ENCODE measurements around the gene FMN1.

Gene FMN1

DNA sequence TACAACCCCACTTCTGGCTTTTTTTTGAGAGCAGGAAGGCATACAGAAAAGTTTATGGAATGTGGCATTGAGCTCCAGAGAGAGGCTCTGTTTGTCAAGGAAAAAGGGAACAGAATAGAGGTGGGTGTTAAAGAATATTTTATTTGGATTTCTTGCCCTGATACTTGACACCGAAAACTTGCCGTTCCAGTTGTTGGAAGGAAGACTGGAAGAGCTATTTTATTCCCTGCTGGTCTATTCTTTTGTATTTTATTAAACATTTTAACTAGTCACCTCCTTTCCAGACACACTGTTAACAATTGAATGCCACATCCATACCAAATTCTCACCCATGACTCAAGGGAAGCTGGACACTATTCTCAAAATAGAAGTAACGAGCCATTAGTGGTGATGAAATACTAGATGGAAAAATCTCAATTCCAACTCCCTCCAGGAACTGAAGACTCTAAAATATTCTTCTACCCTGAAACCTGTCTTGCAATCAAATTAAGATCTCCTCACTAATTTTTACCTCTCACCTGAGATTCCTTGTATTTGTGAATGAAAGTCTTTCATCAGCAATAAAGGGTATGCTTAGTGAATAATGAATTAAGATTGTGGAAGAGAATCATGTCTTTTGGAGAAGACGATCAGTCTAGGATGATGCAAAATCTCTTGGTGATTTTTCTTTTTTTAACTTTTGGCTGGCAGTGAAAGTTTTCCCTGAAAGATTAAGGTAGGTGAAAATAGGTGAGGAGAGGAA lies 448.2 kb downstream of the FMN1 start:
- no peak for DNase-seq

DNA sequence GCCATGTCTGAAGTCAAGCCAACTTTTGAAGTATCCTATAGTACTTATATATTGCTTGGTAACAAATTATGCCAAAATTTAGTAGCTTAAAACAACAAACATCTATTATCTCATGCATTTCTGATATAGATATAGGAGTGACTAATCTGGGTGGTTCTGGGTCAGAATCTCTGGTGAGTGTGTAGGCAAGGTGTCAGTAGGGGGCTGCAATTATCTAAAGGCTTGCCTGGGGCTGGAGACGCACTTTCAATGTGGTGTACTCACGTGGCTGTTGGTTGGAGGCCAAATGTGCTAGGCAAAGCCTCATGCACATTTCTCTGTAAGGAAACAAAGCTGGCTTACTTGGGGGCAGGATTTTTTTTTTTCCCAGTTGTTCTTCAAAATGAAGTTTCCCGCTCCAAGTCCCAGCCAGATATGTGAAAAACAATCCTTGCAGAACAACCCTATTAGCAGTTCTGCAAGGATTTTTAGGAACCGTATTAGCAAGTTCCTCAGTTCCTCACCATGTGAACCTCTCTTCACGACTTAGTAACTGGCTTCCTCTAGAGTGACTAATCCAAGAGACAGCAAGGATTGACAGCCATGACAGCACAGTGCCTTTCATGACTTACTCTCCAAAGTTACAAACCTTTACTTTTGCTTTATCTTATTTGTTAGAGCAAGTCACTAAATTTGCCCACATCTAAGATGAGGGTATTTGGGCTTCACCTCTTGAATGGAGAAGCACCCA lies 450.9 kb downstream of the FMN1 start:
- no peak for DNase-seq

DNA sequence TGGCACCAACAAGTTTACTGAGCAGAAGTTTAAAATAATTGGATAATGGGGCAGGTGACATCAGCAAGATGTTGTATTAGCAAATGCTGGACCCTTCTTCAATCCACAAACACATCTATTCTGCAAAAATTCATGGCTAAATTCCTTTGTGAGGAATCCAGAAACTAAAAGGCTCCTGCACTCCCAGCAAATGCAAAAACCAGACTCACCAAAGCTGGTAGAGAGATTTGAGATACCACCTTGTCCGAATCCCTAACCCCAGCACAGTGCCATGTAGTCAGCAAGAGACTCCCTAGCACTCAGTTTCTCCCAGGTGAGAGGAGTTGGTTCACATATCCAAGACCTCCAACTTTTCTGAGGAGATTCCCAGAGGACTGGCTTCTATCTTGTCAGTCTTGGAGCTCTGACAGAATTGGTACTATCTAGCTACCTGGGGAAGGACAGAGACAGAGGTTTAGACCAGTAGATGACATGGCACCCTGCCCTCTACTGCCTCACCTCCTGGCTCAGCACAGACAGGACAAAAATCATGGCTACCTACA lies 454.9 kb downstream of the FMN1 start:
- DNase-seq: no peak

DNA sequence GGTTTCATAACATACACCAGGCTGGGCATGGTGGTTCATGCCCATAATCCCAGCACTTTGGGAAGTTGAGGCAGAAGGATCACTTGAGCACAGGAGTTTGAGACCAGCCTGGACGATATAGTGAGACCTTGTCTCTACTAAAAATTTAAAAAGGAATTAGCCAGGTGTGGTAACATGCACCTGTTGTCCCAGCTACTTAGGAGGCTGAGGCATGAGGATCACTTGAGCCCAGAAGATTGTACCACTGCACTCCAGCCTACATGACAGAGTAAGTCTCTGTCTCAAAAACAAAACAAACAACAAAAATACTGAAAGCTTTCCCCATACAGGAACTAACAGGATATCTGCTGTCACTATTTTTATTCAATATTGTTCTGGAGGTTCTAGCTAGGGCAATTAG lies 455.8 kb downstream of the FMN1 start:
- no peak for DNase-seq

DNA sequence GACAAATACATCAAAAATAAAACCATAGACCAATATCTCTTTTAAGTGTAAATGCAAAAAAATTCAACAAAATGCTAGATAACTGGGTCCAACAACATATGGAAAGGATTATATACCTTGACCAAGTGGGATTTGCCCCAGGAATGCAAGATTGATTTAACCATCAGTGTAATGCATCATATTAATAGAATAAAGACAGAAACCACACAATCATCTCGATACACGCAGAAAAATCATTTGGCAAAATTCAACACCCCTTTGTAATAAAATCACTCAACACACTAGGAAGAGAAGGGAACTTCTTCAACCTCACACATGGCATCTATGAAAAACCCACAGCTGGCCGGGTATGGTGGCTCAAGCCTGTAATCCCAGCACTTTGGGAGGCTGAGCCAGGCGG lies 457.2 kb downstream of the FMN1 start:
- DNase-seq: no peak

DNA sequence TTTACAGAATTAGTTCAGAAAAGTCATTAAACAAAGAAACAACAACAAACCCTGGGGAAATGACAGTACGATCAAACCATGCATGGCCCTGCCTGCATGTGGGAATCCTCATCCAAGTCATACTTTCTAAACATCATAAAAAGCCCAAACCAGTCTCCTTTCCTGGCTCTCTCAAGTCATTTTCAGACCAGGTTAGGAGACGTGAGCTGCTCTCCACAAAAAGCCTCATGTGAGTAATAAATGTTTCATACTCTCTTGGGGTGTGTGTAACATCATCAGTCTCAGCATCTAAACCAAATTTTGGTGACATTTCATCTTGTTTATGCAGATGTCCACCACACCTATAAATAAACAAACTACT lies 457.8 kb downstream of the FMN1 start:
- no peak for DNase-seq

DNA sequence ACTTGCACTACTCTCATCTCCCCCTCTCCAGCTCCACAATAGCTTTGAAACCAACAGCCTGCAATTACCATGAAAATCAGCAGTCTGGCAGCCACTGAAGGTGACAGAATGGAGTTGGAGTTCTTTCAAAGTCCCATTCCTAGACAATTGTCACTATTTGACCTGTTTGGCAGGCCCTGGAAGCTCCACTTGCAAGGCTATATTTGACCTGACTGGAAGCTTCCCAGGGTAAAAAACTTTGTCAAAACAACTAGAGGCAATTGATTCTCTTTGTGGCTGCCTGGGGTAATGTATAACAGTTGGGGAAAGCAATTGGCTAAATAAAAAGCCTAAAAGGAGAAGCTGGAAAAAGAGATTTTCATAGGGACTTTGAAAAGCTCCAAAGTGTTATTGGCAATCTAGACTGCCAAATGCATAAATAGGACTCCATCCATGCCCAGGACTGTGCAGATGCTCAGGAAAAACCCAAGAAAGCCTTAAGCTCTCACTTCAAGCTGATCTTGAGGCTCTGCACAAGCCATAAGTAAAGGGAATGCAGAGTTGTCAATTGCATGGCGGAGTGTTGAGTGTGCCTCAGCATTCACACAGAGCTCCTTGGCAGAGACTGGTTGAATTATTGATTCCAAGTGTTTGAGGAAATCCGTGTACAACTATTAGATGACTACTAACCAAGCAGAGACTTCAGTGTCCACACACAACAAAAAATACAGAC lies 458.4 kb downstream of the FMN1 start:
- DNase-seq: no peak

DNA sequence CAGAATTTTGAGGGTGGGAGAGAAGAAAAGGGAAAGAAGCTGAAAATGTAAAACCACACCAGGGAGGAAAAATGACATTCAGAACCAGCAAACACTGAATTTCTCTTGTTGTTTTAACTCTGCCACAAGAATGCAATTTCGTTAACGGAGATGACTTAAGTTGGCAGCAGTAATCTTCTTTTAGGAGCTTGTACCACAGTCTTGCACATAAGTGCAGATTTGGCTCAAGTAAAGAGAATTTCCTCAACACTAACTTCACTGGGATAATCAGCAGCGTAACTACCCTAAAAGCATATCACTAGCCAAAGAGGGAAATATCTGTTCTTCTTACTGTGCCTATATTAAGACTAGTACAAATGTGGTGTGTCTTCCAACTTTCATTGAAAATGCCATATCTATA lies 461.2 kb downstream of the FMN1 start:
- no peak for DNase-seq

DNA sequence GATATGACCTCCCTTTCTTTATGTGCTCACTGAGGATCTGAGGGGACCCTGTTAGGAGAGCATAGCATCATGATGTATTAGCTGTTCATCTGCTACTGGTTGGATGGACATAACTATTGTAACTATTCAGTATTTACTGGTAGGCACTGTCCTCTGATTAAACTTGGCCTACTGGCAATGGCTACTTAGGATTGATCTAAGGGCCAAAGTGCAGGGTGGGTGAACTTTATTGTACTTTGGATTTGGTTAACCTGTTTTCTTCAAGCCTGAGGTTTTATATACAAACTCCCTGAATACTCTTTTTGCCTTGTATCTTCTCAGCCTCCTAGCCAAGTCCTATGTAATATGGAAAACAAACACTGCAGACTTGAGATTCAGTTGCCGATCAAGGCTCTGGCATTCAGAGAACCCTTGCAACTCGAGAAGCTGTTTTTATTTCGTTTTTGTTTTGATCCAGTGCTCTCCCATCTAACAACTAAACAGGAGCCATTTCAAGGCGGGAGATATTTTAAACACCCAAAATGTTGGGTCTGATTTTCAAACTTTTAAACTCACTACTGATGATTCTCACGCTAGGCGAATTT lies 461.8 kb downstream of the FMN1 start:
- no peak for DNase-seq

DNA sequence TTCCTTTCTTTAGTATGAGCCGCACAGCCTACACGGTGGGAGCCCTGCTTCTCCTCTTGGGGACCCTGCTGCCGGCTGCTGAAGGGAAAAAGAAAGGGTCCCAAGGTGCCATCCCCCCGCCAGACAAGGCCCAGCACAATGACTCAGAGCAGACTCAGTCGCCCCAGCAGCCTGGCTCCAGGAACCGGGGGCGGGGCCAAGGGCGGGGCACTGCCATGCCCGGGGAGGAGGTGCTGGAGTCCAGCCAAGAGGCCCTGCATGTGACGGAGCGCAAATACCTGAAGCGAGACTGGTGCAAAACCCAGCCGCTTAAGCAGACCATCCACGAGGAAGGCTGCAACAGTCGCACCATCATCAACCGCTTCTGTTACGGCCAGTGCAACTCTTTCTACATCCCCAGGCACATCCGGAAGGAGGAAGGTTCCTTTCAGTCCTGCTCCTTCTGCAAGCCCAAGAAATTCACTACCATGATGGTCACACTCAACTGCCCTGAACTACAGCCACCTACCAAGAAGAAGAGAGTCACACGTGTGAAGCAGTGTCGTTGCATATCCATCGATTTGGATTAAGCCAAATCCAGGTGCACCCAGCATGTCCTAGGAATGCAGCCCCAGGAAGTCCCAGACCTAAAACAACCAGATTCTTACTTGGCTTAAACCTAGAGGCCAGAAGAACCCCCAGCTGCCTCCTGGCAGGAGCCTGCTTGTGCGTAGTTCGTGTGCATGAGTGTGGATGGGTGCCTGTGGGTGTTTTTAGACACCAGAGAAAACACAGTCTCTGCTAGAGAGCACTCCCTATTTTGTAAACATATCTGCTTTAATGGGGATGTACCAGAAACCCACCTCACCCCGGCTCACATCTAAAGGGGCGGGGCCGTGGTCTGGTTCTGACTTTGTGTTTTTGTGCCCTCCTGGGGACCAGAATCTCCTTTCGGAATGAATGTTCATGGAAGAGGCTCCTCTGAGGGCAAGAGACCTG lies 463.5 kb downstream of the FMN1 start:
- DNase-seq: no peak

DNA sequence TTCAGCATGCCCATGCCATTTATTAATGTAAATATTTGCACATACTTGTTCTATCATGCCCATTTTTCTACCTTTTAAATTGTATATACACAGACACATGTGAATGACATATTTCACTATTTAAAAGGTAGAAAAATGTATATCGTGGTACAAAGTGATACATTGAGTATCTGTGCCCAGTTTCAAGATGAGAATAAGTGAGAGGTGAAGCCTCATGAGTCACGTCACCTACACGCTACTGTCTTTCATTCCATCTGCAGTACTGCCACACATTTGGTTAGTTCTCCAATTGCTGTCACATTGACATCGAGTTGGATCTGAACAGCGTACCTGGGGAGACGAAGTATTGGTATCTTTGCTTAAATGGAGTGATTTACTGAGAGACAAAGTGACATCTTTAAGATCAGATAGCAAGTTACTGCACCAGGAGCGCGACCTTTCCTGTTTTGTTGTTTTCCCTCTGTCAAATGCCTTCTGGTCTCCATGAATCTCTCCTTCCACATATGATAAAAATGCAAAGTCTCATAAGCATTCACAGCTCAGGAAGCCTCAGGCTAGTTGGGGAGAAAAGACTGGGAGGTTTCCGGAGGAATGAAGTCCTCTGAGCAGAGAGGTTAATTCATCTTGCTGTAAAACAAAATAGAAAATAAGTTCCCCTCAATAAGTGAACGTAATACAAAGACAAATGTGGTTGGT lies 464.7 kb downstream of the FMN1 start:
- DNase-seq: no peak

DNA sequence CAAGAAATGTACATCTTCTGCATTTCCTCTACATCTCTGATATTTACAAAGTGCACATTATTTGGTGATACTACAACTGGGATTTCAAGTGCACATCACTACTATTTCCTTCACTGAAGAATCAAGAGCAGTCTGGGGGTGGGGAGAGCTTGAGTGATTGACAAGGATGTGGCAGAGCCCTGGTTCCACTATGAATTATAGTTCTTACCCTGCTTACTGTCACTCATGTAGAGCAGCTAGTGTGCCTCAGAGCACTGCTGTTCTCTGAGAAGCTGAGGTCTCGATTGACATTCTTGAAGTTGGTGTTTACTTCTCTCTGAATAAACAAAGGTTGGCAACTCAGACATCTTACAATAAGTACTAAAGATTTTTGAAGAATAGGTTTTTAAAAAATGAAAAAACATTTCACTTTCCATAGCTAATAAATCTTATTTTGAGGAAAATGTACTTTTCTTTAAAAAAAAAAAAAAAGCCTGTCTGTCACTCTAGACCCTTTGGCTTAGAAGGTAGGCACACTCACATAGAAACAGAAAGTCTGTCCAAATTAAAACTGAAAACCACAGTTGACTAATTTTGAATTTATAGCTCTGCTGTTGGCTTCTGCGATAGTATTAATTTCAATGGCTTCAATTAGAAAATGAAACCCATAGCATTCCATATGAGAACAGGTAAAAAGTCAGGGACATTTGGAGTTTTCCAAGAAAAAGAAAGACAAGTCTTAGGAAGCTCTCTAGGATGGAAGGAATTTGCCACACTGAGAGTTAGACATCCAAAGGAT lies 471.2 kb downstream of the FMN1 start:
- no peak for DNase-seq

DNA sequence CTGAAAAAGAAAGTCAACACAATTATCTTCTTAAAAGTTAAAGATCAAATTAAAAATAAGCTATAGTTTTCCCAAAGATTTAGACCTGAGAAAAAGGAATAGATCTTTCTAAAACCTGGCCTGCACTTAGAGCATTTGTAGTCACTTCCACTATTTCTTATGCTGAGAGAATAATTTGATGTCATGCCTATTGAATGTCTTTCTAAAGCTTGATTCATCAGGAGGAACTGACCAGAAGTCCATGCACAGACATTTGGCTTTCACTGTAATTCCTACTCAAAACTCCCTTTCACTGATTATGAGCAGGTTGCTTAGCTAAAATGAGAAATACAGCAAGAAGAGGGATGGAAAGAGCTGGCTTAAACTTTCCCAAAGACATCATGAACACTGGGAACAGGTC lies 472.4 kb downstream of the FMN1 start:
- DNase-seq: no peak

DNA sequence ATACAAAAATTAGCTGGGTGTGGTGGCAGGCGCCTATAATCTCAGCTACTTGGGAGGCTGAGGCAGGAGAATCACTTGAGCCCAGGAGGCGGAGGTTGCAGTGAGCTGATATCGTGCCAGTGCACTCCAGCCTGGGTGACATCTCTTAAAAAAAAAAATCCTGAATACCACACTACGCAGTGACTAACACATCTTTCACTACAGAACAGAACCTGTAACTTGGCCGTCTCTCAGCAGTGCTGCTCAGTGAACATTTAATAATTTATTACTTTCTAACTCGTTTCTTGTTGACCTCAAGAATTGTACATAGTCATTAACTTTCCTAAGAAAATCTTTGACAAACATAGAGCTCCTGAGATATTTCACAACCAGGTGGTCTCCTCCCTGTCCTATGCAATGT lies 472.9 kb downstream of the FMN1 start:
- DNase-seq: no peak

DNA sequence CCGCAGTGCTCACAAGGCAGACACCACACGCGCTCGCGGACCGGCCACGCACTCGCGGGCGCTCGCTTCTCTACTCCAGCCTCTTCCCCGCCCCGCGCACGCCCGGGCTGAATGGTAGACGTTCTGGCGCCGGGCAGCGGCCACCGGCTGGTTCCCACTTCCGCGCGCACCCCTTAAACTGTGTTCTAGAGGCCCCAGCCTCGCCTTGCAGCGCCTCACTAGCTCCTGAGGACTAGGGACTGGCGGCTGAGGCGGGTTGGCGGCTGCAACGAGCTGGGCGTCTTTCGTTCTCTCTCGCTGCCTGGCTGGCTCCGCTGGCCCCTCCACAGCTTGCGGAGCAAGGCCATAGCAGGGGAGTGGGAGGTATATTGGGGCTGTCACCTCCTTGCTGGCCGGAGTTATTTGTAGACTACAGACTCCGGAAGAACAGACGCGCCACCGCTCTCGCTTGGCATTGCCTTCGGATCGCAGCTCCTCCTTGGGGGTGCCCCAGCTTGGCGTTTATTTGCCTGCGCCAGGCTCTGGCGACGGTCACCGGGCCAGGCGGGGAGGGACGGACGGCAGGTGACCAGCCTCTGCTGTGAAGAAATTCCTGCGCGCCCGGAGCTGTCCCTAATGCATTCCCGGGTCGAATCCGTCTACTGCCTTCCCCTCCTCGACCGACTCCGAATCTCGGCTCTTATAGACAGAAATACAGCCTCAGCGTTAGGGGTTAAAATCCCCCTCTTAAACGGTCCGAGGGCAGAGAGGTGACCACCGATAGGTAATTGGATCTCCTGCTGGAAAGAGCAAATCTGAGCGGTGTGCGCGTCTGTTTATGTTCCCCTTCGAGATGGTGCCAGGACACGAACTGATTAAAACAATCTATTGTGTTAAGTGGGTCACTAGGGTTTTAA lies 475.4 kb downstream of the FMN1 start:
- DNase-seq: no peak

DNA sequence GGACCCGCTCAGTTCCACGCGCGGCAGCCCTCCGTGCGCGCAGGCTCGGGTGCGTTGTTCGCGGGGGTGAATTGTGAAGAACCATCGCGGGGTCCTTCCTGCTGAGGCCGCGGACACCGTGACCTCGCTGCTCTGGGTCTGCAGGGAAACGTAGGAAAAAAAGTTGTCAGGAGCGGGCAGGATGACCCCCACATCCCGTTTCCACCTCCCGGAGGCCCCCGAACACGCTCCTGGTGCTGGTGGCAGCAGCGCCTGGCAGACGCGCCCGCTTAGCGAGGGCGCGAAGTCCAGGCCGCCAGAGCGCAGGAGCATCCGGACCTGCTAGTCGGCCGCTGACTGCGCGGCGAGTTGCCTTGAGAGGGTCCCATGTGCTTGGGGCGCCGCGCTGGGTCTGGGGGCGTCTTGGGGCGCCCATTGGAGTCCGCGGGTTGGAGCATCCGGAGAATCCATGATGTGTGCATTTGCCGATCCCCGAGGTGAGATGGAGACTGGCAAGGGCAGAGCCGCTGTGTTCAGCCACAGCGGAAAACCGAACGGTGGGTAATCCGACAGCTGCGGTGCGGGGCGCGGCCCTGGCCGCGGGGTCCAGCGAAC lies 476.2 kb downstream of the FMN1 start:
- DNase-seq: no peak

DNA sequence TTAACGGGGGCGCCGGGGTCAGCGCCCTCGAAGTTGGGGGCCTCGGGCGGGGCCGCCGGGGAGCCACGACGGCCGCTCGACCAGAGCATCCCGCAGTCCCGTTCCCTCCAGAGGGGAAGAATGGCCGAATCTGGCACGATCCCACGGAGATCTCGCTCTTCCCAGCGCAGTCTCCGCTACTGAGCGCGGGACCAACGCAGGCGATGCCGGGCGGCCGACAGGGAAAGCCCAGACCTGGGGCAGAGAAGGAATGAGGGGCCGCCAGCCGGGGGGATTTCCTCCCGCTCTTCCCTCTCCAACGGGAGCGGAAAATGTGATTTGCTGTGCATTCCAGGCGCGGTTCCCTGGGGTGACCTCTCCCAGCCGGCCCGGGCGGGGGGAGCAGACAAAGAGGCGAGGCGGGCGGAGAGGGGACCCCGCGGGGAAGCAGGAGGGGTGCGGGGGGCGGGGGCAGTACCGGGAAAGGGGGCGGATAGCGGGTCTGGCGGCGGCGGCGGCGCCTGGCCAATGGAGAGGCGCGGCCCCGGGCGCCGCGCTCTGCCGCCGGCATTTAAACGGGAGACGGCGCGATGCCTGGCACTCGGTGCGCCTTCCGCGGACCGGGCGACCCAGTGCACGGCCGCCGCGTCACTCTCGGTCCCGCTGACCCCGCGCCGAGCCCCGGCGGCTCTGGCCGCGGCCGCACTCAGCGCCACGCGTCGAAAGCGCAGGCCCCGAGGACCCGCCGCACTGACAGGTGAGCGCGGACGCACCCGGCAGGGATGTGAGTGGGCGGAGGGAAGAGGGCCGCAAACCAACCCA lies 476.9 kb downstream of the FMN1 start, which contains the start of gene GREM1:
Gene GREM1 (plus strand): TSS at position 579 of the 801 bp plus-strand sequence. CDS start 12,687 bp downstream, outside the sequence.
- DNase-seq: no peak

DNA sequence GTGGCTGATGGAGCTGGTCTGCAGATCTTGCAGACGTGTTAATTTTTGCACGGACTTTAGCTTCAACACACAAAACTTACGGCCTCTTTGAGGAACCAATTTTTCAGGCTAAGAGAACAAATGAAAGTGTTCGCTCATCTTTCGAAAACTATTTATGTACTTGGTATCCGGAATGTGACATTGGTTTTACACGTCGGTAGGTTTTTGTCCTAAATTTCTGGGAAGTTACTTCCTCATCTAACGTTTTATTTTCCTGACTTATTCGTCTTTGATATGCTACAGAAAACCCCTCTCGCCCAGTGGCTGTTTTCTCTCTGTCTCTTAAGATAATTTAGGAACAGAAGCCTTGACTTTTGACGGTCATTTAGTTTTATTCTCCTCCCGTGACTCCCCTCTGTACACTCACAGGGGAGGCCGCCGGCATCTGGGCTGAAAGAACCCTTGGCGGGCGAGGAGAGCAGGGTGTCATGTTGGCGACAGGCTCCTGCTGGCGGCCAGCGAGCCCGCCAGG lies 477.5 kb downstream of the FMN1 start:
- DNase-seq: no peak

Measured in CD4-positive, alpha-beta T cell treated with Interleukin-4 for 4 hours (primary cell).